Ovary (tissue), 9 donors: Measurements from ENCODE around the gene TXNDC11. TPM values are rescaled to one million over a fixed set of nuclear protein-coding genes. Genes with fewer than 3 reads are reported as not detected.

Experiments
- DNase-seq, 5 donors: peaks; one replicate each; pipeline ENCODE4 v3.0.0-alpha.2; 2019 to 2020
- H3K27ac ChIP-seq, 2 donors: fragments of 200-600 bp; one replicate each; pipeline versions ENCODE4 v1.5.1 to v1.8.0; 2019 to 2022
- H3K27me3 ChIP-seq: fragments of 200-600 bp; one replicate; pipeline ENCODE4 v1.8.0; 2022
- H3K36me3 ChIP-seq: fragments of 200-600 bp; sonication (generic); one replicate; pipeline ENCODE4 v1.5.1; 2019
- H3K4me1 ChIP-seq: one replicate; pipeline ENCODE4 v1.8.1; 2013; ENCODE audit warnings: mild to moderate bottlenecking, moderate library complexity; ENCODE audit not compliant: insufficient read depth
- H3K4me3 ChIP-seq: fragments of 200-600 bp; sonication (generic); one replicate; pipeline ENCODE4 v1.5.1; 2017
- H3K9me3 ChIP-seq, 2 donors: fragments of 200-600 bp in 1 of 2; sonication (generic) in 1 of 2; one replicate each; pipeline versions ENCODE4 v1.5.1 to v1.8.1; 2013 to 2019; ENCODE audit warnings: mild to moderate bottlenecking in 1 of 2, moderate library complexity in 1 of 2
- CTCF ChIP-seq, 3 donors: fragments of 450-650 bp in 2 of 3; fragments of 200-600 bp in 1 of 3; IDR thresholded peaks; one replicate each; pipeline versions ENCODE4 v1.5.1 to v1.8.0; 2016 to 2022; ENCODE audit warnings: antibody characterized with exemption in 3 of 3, mild to moderate bottlenecking in 1 of 3
- EP300 ChIP-seq: sonication (generic); formaldehyde crosslinking; IDR thresholded peaks from one replicate; pipeline ENCODE4 v1.6.1; 2017; ENCODE audit warnings: antibody characterized with exemption
- POLR2A ChIP-seq: fragments of 450-650 bp; IDR thresholded peaks from one replicate; pipeline ENCODE4 v1.6.1; 2017; ENCODE audit warnings: antibody characterized with exemption, mild to moderate bottlenecking, moderate library complexity
- WGBS, 3 donors: extraction: QIAGEN DNeasy Blood & Tissue Kit in 1 of 3; methylation state at CpG; one replicate each; pipeline versions ENCODE4 v1.1.5 to v1.1.7; 2013 to 2017; 5-methylcytosine and 5-hydroxymethylcytosine counted together
- intact Hi-C, 4 donors: fragments of 100-400 bp; cut with DNase I; formaldehyde crosslinking; loops; one replicate each; pipeline versions ENCODE4 v1.11.0 to v1.15.1; 2022 to 2023
- polyA plus RNA-seq, 2 donors: library from polyadenylated mRNA; stranded (reverse); fragments of 200-250 nt in 1 of 2; fragments of 350-450 nt in 1 of 2; fragmentation: Illumina TruSeq in 1 of 2; extraction: RNeasy Lipid Tissue Mini Kit (QIAGEN cat#74804) in 1 of 2; gene quantifications; one replicate each; pipeline ENCODE4 v1.2.3, GENCODE V29; 2013 to 2014
- total RNA-seq, 7 donors: library from RNA; depleted of rRNA in 2 of 7; stranded (reverse); fragments of >200 nt in 2 of 7; fragmentation: NEBNext Ultra II Directional in 3 of 7; extraction: Animal tissue kit (Norgen Biotek cat#: 25700) in 3 of 7; gene quantifications; one replicate each; pipeline versions ENCODE4 v1.1.0 to v1.2.4, GENCODE V29; 2016 to 2023
- donor health status: DM: no; HTN: no; CAD: no; lungs with moderate emphysema.
- donor health status: DM: no; HTN: no; CAD: no.
- donor health status: Bipolar disorder and iron deficiency.
- donor health status: DM: yes; HTN: yes; CAD: no.
- donor health status: DM: no; HTN: no; CAD: no.
- donor health status: DM: yes; HTN: yes; CAD: no.

The TXNDC11 gene
- total and polyA plus RNA-seq, 9 donors = 32.3 to 48.6 (median 39.3) TPM

DNA sequence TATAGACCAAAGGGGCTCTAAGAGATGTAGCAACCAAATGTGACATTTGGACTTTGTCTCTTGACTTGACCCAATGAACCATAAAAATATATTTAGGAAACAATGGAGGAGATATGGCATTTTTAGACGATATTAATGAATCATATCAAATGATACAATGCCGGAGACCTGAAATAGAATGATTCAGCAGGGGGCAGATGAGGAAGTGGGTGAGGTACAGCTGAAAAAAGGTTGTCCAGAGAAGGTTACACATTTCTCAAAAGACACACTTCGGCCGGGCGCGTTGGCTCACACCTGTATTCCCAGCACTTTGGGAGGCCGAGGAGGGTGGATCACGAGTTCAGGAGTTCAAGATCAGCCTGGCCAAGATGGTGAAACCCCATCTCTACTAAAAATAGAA lies 90.9 kb downstream of the TXNDC11 start:
- 69 to 76% (median 74%) methylated on average over 8 of the region's 8 CpGs for WGBS, 3 donors
- H3K4me1 ChIP-seq = no peaks in the 10 kb centered on the region
- no peaks in the 10 kb centered on the region for H3K9me3 ChIP-seq
- H3K27ac ChIP-seq = no peak overlapping the region
- intact Hi-C loops = no loop called here
- no peak for DNase-seq
- H3K4me3 ChIP-seq = no peak overlapping the region
- H3K27me3 ChIP-seq = no peaks in the 10 kb centered on the region
- no peak for TF ChIP-seq POLR2A
- no peak for TF ChIP-seq EP300
- no peak for TF ChIP-seq CTCF (IDR thresholded peaks at IDR 0.05)
- H3K36me3 ChIP-seq = no peaks in the 10 kb centered on the region

- DNase-seq = no peak
- Histone ChIP-seq H3K4me1 (no peaks in the 10 kb centered on the region), H3K27me3 (no peaks in the 10 kb centered on the region), H3K9me3 (no peaks in the 10 kb centered on the region), H3K4me3 (no peak overlapping the region), H3K36me3 (no peaks in the 10 kb centered on the region), H3K27ac (no peak overlapping the region)
- WGBS, 3 donors = 76 to 87% (median 78%) methylated on average over 18 of the region's 18 CpGs
- TF ChIP-seq EP300 = no peak
- no peak for TF ChIP-seq POLR2A
- no peak for TF ChIP-seq CTCF (IDR thresholded peaks at IDR 0.05)
- intact Hi-C loops = no loop called here
These were observed 91.7 kb downstream of the TXNDC11 start for GRCh38 chr16:11650641-11651591.

- intact Hi-C loops = loop anchor here in 3 of 4 donors (10.0 kb wide), 2 partner anchors 66 to 114 kb away; no protein-coding TSS in a partner anchor
These were observed 93.4 kb downstream of the TXNDC11 start for GRCh38 chr16:11649276-11649675.

GRCh38 chr16:11642765-11643116 lies 99.9 kb downstream of the TXNDC11 start:
- WGBS, 3 donors = 48 to 61% (median 49%) methylated on average over 4 of the region's 4 CpGs
- intact Hi-C loops = loop anchor here (5.0 to 10.0 kb wide), 5 partner anchors 55 to 245 kb away; partner anchors contain the start of gene LITAF (in 1 of the 4)
- H3K36me3 ChIP-seq = no peaks in the 10 kb centered on the region
- H3K4me3 ChIP-seq = no peak overlapping the region
- H3K9me3 ChIP-seq = no peaks in the 10 kb centered on the region
- no peak for DNase-seq
- H3K27ac ChIP-seq = no peak overlapping the region
- H3K27me3 ChIP-seq = no peaks in the 10 kb centered on the region
- peaks cover 9% of the 10 kb centered on the region for H3K4me1 ChIP-seq
- TF ChIP-seq POLR2A (no peak), EP300 (no peak), CTCF (IDR thresholded peaks at IDR 0.05) (no peak)

More at GRCh38 chr16:11649276-11649675, 93.4 kb downstream of the TXNDC11 start:
- Histone ChIP-seq H3K27ac (no peak overlapping the region), H3K36me3 (no peaks in the 10 kb centered on the region), H3K4me3 (no peak overlapping the region), H3K9me3 (no peaks in the 10 kb centered on the region), H3K4me1 (no peaks in the 10 kb centered on the region), H3K27me3 (no peaks in the 10 kb centered on the region)
- 70 to 78% (median 73%) methylated on average over 7 of the region's 7 CpGs for WGBS, 3 donors
- no peak for TF ChIP-seq EP300
- no peak for TF ChIP-seq POLR2A
- TF ChIP-seq CTCF (IDR thresholded peaks at IDR 0.05) = no peak
- DNase-seq = no peak
